Panc1 (cell line): ENCODE results near the gene SIK3.

Source experiments
- POLR2AphosphoS5 ChIP-seq: IDR thresholded peaks from 2 replicates; pipeline ENCODE4 v1.6.1; 2012; ENCODE audit warnings: mild to moderate bottlenecking, low read depth, low read length, moderate library complexity
- TF ChIP-seq, protein P1 (sequence below): fragments of 450-650 bp; IDR thresholded peaks from 2 replicates; pipeline ENCODE4 v1.5.1; 2017; ENCODE audit warnings: mild to moderate bottlenecking

DNA sequence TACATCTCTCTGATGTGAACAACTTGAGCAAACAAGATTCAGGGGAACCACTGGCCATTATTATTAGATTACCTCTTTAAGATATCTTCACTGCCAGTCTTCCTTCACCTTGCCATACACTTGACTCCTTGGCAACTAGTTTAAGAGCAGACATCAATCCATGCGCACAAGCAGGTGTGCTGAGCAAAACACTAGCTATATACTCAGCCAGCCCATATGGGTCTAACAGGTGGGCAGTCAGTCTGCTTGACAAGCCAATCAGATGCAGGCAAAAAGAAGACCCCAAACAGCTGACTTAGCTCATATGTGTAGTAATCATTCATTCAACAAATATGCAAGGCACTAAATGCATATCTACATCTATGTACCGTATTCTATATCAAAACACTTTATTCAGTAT is 101.2 kb downstream of the SIK3 start:
- no peak for TF ChIP-seq POLR2AphosphoS5
- TF ChIP-seq, protein P1, sequence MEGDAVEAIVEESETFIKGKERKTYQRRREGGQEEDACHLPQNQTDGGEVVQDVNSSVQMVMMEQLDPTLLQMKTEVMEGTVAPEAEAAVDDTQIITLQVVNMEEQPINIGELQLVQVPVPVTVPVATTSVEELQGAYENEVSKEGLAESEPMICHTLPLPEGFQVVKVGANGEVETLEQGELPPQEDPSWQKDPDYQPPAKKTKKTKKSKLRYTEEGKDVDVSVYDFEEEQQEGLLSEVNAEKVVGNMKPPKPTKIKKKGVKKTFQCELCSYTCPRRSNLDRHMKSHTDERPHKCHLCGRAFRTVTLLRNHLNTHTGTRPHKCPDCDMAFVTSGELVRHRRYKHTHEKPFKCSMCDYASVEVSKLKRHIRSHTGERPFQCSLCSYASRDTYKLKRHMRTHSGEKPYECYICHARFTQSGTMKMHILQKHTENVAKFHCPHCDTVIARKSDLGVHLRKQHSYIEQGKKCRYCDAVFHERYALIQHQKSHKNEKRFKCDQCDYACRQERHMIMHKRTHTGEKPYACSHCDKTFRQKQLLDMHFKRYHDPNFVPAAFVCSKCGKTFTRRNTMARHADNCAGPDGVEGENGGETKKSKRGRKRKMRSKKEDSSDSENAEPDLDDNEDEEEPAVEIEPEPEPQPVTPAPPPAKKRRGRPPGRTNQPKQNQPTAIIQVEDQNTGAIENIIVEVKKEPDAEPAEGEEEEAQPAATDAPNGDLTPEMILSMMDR: no peak
